ENCODE measurements around the gene DSG2. TPM values are rescaled to one million over a fixed set of nuclear protein-coding genes. Genes with fewer than 3 reads are reported as not detected.
"Not testable (repeated sequence)": the region's sequence is repeated elsewhere in the genome, so short reads cannot be mapped to it uniquely, and the experiment has no call there.

The DSG2 gene
- total and polyA plus RNA-seq, 10 donors = 0.06 to 0.79 (median 0.20) TPM; not detected in 1

- H3K9me3 ChIP-seq = no peaks in the 10 kb centered on the region
- no peak for TF ChIP-seq POLR2A (IDR thresholded peaks at IDR 0.05)
- no peak for TF ChIP-seq CTCF (IDR thresholded peaks at IDR 0.05 in 8 of 11, conservative IDR thresholded peaks at IDR 0.05 in 3 of 11)
- no peak for TF ChIP-seq POLR2AphosphoS5 (IDR thresholded peaks at IDR 0.05)
- no peaks in the 10 kb centered on the region for H3K36me3 ChIP-seq
- no peak overlapping the region for H3K4me3 ChIP-seq
- H3K4me1 ChIP-seq = peaks cover 0 to 9% (median 7%) of the 10 kb centered on the region in 6 donors
- WGBS, 5 donors = 76 to 89% (median 78%) methylated on average over 7 of the region's 7 CpGs
- intact Hi-C loops (cut with DNase I; ENCODE audit: low total_unique reads) = no loop called here
- peaks cover under 1 to 38% (median 15%) of the 10 kb centered on the region in 7 donors for H3K27me3 ChIP-seq (replicated peaks in 1 of 7)
- no peak overlapping the region for H3K27ac ChIP-seq
- no peak for DNase-seq
Observed at GRCh38 chr18:31493171-31493570, 4.8 kb upstream of the DSG2 start.

GRCh38 chr18:31493941-31494340 is 4.0 kb upstream of the DSG2 start:
- intact Hi-C loops (cut with DNase I; ENCODE audit: low total_unique reads) = no loop called here
- no peak for DNase-seq
- Histone ChIP-seq H3K9me3 (no peaks in the 10 kb centered on the region), H3K27me3 (replicated peaks in 1 of 7) (peaks cover 6 to 45% (median 22%) of the 10 kb centered on the region in 7 donors), H3K27ac (no peak overlapping the region), H3K4me3 (no peak overlapping the region), H3K36me3 (no peaks in the 10 kb centered on the region), H3K4me1 (peaks cover 0 to 16% (median 13%) of the 10 kb centered on the region in 6 donors)
- no peak for TF ChIP-seq POLR2A (IDR thresholded peaks at IDR 0.05)
- no peak for TF ChIP-seq CTCF (IDR thresholded peaks at IDR 0.05 in 8 of 11, conservative IDR thresholded peaks at IDR 0.05 in 3 of 11)
- no peak for TF ChIP-seq POLR2AphosphoS5 (IDR thresholded peaks at IDR 0.05)

- Histone ChIP-seq H3K4me1 (peaks cover 0 to 18% (median 13%) of the 10 kb centered on the region in 6 donors), H3K27me3 (replicated peaks in 1 of 7) (peaks cover 6 to 54% (median 28%) of the 10 kb centered on the region in 7 donors)
- DNase-seq; H3K4me3 ChIP-seq; H3K27ac ChIP-seq; H3K36me3 ChIP-seq; H3K9me3 ChIP-seq; intact Hi-C loops (cut with DNase I; ENCODE audit: low total_unique reads): not testable (repeated sequence)
- 69 to 95% (median 88%) methylated on average over 2 of the region's 2 CpGs for WGBS, 5 donors
Observed at GRCh38 chr18:31494705-31495244, 3.2 kb upstream of the DSG2 start.

GRCh38 chr18:31497404-31497835 is 557 bp upstream of the DSG2 start:
- Histone ChIP-seq H3K27me3 (replicated peaks in 1 of 7) (peaks cover 6 to 70% (median 29%) of the 10 kb centered on the region in 7 donors), H3K9me3 (no peaks in the 10 kb centered on the region), H3K4me1 (peaks cover 0 to 18% (median 13%) of the 10 kb centered on the region in 6 donors), H3K27ac (no peak overlapping the region), H3K4me3 (peak overlapping the region; percentile 30 to 72 (median 41)), H3K36me3 (no peaks in the 10 kb centered on the region)
- intact Hi-C loops (cut with DNase I; ENCODE audit: low total_unique reads) = no loop called here
- DNase-seq = no peak
- TF ChIP-seq CTCF (IDR thresholded peaks at IDR 0.05 in 8 of 11, conservative IDR thresholded peaks at IDR 0.05 in 3 of 11) = no peak
- no peak for TF ChIP-seq POLR2A (IDR thresholded peaks at IDR 0.05)
- no peak for TF ChIP-seq POLR2AphosphoS5 (IDR thresholded peaks at IDR 0.05)
- WGBS, 5 donors = 13 to 24% (median 18%) methylated on average over 13 to 25 of the region's 25 CpGs
